IMR-90 (cell line): ENCODE data around the gene NUP205.

Experiments
- BHLHE40 ChIP-seq: fragments of 150-350 bp; IDR thresholded peaks from 2 replicates; pipeline ENCODE4 v1.6.1; 2016; ENCODE audit warnings: mild to moderate bottlenecking, low read depth, low read length
- CHD1 ChIP-seq: IDR thresholded peaks from 2 replicates; pipeline ENCODE4 v1.6.1; 2012; ENCODE audit warnings: low read depth, low read length, improper control_type of control experiment
- CTCF ChIP-seq: conservative IDR thresholded peaks from 2 replicates; pipeline ENCODE4 v1.5.1; 2012; ENCODE audit warnings: mild to moderate bottlenecking, low read depth, low read length, improper control_type of control experiment
- ELK1 ChIP-seq: fragments of 150-350 bp; IDR thresholded peaks from 2 replicates; pipeline ENCODE4 v1.6.1; 2016; ENCODE audit warnings: low read depth, mild to moderate bottlenecking, low read length, moderate library complexity, borderline replicate concordance
- MAFK ChIP-seq: IDR thresholded peaks from 2 replicates; pipeline ENCODE4 v1.6.1; 2012; ENCODE audit warnings: low read depth, low read length, improper control_type of control experiment
- MAZ ChIP-seq: IDR thresholded peaks from 2 replicates; pipeline ENCODE4 v1.6.1; 2012; ENCODE audit warnings: low read depth, mild to moderate bottlenecking, low read length, improper control_type of control experiment, moderate library complexity, borderline replicate concordance
- MXI1 ChIP-seq: IDR thresholded peaks from 2 replicates; pipeline ENCODE4 v1.6.1; 2012; ENCODE audit warnings: low read depth, mild to moderate bottlenecking, low read length, moderate library complexity, borderline replicate concordance
- POLR2A ChIP-seq: IDR thresholded peaks from 2 replicates; pipeline ENCODE4 v1.6.1; 2012; ENCODE audit warnings: mild to moderate bottlenecking, low read depth, low read length
- RAD21 ChIP-seq: IDR thresholded peaks from 2 replicates; pipeline ENCODE4 v1.6.1; 2012; ENCODE audit warnings: low read length, improper control_type of control experiment
- RCOR1 ChIP-seq: IDR thresholded peaks from 2 replicates; pipeline ENCODE4 v1.6.1; 2012; ENCODE audit warnings: mild to moderate bottlenecking, low read length, improper control_type of control experiment; ENCODE audit not compliant: insufficient replicate concordance
- SMC3 ChIP-seq: fragments of 150-350 bp; IDR thresholded peaks from 2 replicates; pipeline ENCODE4 v1.6.1; 2016; ENCODE audit warnings: low read depth, mild to moderate bottlenecking, antibody characterized with exemption, low read length, moderate library complexity
- TF ChIP-seq, protein P1 (sequence below): fragments of 150-350 bp; IDR thresholded peaks from 2 replicates; pipeline ENCODE4 v1.6.1; 2017; ENCODE audit warnings: mild to moderate bottlenecking, antibody characterized with exemption, low read length, low read depth

GRCh38 chr7:135527025-135527424, 30.7 kb upstream of the NUP205 start:
- TF ChIP-seq CHD1 (no peak), CTCF (no peak), POLR2A (no peak), SMC3 (no peak), ELK1 (no peak), BHLHE40 (no peak), RAD21 (no peak), MXI1 (no peak), MAZ (no peak), MAFK (no peak), RCOR1 (no peak)
- TF ChIP-seq, protein P1, sequence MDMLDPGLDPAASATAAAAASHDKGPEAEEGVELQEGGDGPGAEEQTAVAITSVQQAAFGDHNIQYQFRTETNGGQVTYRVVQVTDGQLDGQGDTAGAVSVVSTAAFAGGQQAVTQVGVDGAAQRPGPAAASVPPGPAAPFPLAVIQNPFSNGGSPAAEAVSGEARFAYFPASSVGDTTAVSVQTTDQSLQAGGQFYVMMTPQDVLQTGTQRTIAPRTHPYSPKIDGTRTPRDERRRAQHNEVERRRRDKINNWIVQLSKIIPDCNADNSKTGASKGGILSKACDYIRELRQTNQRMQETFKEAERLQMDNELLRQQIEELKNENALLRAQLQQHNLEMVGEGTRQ, result no peak
